ENCODE data around the gene LAS1L. TPM values are rescaled to one million over a fixed set of nuclear protein-coding genes. Genes with fewer than 3 reads are reported as not detected.

Gene LAS1L
- total RNA-seq, 2 experiments from 2014 or later = 41.0 to 61.6 TPM

DNA sequence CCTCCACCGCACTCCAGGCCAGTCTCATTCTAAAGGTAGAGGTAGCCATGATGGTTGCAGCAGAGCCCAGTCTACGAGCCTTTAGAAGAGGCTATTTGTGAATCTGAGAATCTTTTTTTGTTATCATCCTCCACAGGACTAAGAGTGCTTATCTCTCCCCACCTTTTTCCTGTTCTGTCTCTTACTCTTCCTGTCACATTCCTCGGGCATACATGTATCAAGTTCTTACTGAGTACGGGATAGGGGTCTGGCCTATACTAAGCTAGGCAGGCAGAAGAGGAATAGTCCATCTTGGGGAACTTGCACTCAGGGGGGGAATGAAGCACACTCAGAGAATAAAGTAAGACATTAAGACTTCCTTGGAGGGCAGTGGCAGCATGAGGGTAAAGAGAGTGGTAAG, 25.7 kb downstream of the LAS1L start:
- Histone ChIP-seq H4K20me1 (ENCODE audit: insufficient read depth, low read length) (no peaks in the 10 kb centered on the region), H3K4me3 (ENCODE audit: low read depth, low read length, poor library complexity, severe bottlenecking) (no peak overlapping the region), H3K79me2 (ENCODE audit: insufficient read depth, low read depth, low read length) (no peaks in the 10 kb centered on the region), H2AFZ (ENCODE audit: low read length) (no peak overlapping the region), H3K27ac (ENCODE audit: low read depth, low read length, poor library complexity, severe bottlenecking) (no peak overlapping the region), H3K9me2 (ENCODE audit: insufficient read depth, low read length) (no peaks in the 10 kb centered on the region), H3K36me3 (ENCODE audit: insufficient read depth, low read length) (peaks cover 44% of the 10 kb centered on the region), H3K9me3 (ENCODE audit: low read length) (no peaks in the 10 kb centered on the region), H3K4me2 (ENCODE audit: low read length) (no peak overlapping the region), H3K4me1 (ENCODE audit: insufficient read depth, low read length, poor library complexity, severe bottlenecking) (no peaks in the 10 kb centered on the region)
- DNase-seq (ENCODE audit: low spot score) = no peak
- POLR2A ChIA-PET = no interaction called here
- no TSS peak for BruUV-seq (replicated peaks)
- intact Hi-C loops (cut with micrococcal nuclease; ENCODE audit: unreplicated experiment) = no loop called here
- CTCF ChIA-PET (ENCODE audit: unreplicated experiment) = no interaction called here
- TF ChIP-seq EZH2phosphoT487 (IDR thresholded peaks at IDR 0.05; ENCODE audit: borderline replicate concordance, low read depth, low read length) = no peak
- TF ChIP-seq, protein P1, sequence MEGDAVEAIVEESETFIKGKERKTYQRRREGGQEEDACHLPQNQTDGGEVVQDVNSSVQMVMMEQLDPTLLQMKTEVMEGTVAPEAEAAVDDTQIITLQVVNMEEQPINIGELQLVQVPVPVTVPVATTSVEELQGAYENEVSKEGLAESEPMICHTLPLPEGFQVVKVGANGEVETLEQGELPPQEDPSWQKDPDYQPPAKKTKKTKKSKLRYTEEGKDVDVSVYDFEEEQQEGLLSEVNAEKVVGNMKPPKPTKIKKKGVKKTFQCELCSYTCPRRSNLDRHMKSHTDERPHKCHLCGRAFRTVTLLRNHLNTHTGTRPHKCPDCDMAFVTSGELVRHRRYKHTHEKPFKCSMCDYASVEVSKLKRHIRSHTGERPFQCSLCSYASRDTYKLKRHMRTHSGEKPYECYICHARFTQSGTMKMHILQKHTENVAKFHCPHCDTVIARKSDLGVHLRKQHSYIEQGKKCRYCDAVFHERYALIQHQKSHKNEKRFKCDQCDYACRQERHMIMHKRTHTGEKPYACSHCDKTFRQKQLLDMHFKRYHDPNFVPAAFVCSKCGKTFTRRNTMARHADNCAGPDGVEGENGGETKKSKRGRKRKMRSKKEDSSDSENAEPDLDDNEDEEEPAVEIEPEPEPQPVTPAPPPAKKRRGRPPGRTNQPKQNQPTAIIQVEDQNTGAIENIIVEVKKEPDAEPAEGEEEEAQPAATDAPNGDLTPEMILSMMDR (conservative IDR thresholded peaks at IDR 0.05; ENCODE audit: low read length) = no peak

DNA sequence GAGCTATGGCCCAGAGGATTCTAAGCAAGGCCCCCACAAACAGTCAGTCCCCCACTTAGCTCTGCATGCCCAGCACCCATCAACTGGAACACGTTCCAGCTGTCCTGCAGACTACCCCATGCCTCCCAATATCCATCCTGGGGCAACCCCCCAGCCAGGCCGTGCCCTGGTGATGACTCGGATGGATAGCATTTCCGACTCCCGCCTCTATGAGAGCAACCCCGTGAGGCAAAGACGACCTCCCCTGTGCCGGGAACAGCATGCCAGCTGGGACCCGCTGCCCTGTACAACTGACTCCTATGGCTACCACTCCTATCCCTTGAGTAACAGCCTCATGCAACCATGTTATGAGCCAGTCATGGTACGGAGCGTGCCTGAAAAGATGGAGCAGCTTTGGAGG, 32.0 kb downstream of the LAS1L start:
- no TSS peak for BruUV-seq (replicated peaks)
- CTCF ChIA-PET (ENCODE audit: unreplicated experiment) = no interaction called here

DNA sequence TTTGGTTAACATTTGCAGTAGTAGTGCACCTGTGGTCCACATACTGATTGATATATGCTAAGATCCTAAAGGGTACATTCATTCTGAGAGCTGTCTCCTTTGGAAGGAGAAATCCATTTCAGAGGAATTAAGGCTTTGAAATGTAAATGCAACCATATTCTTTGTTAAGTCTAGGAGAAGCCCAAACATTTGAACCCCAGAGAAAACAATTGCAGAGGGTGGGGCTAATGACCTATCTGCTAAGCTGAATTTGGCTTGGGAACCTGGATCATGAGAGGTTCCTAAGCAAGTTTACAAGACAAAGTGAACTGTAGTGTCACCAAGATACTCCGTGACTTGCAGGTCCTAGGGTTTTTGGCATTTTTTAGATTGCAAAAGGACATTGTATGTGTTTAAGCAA, 41.2 kb downstream of the LAS1L start:
- no peak for DNase-seq (ENCODE audit: low spot score)
- no TSS peak for BruUV-seq (replicated peaks)
- ChIA-PET POLR2A (no interaction called here), CTCF (ENCODE audit: unreplicated experiment) (no interaction called here)
- no peaks in the 10 kb centered on the region for H3K4me1 ChIP-seq (ENCODE audit: insufficient read depth, low read length, poor library complexity, severe bottlenecking)
- no peak overlapping the region for H3K27ac ChIP-seq (ENCODE audit: low read depth, low read length, poor library complexity, severe bottlenecking)
- no peaks in the 10 kb centered on the region for H4K20me1 ChIP-seq (ENCODE audit: insufficient read depth, low read length)
- no peak overlapping the region for H2AFZ ChIP-seq (ENCODE audit: low read length)
- intact Hi-C loops (cut with micrococcal nuclease; ENCODE audit: unreplicated experiment) = no loop called here
- no peaks in the 10 kb centered on the region for H3K9me2 ChIP-seq (ENCODE audit: insufficient read depth, low read length)
- no peaks in the 10 kb centered on the region for H3K79me2 ChIP-seq (ENCODE audit: insufficient read depth, low read depth, low read length)
- no peaks in the 10 kb centered on the region for H3K36me3 ChIP-seq (ENCODE audit: insufficient read depth, low read length)
- no peaks in the 10 kb centered on the region for H3K9me3 ChIP-seq (ENCODE audit: low read length)
- no peak for TF ChIP-seq EZH2phosphoT487 (IDR thresholded peaks at IDR 0.05; ENCODE audit: borderline replicate concordance, low read depth, low read length)
- TF ChIP-seq, protein P1 (conservative IDR thresholded peaks at IDR 0.05; ENCODE audit: low read length) = no peak
- H3K4me3 ChIP-seq (ENCODE audit: low read depth, low read length, poor library complexity, severe bottlenecking) = no peak overlapping the region
- no peak overlapping the region for H3K4me2 ChIP-seq (ENCODE audit: low read length)

More for the DNA sequence above, 32.0 kb downstream of the LAS1L start:
- no peak for DNase-seq (ENCODE audit: low spot score)
- H3K27ac ChIP-seq (ENCODE audit: low read depth, low read length, poor library complexity, severe bottlenecking) = no peak overlapping the region
- H3K9me3 ChIP-seq (ENCODE audit: low read length) = no peaks in the 10 kb centered on the region
- no peaks in the 10 kb centered on the region for H3K79me2 ChIP-seq (ENCODE audit: insufficient read depth, low read depth, low read length)
- no peak overlapping the region for H3K4me3 ChIP-seq (ENCODE audit: low read depth, low read length, poor library complexity, severe bottlenecking)
- no peak for TF ChIP-seq EZH2phosphoT487 (IDR thresholded peaks at IDR 0.05; ENCODE audit: borderline replicate concordance, low read depth, low read length)
- TF ChIP-seq, protein P1 (conservative IDR thresholded peaks at IDR 0.05; ENCODE audit: low read length) = no peak
- H3K4me2 ChIP-seq (ENCODE audit: low read length) = no peak overlapping the region
- H3K4me1 ChIP-seq (ENCODE audit: insufficient read depth, low read length, poor library complexity, severe bottlenecking) = no peaks in the 10 kb centered on the region
- no peaks in the 10 kb centered on the region for H3K9me2 ChIP-seq (ENCODE audit: insufficient read depth, low read length)
- peaks cover 10% of the 10 kb centered on the region for H3K36me3 ChIP-seq (ENCODE audit: insufficient read depth, low read length)
- H2AFZ ChIP-seq (ENCODE audit: low read length) = no peak overlapping the region
- intact Hi-C loops (cut with micrococcal nuclease; ENCODE audit: unreplicated experiment) = no loop called here
- POLR2A ChIA-PET = no interaction called here
- no peaks in the 10 kb centered on the region for H4K20me1 ChIP-seq (ENCODE audit: insufficient read depth, low read length)

Data from OCI-LY7 (cell line).